GM13976 (cell line): ENCODE data around the gene TM9SF4.

Experiments used
- DNase-seq: peaks from one replicate; pipeline ENCODE4 v3.0.0; 2012; ENCODE audit warnings: low spot score
- in situ Hi-C: fragments of 300-500 bp; cut with MboI; formaldehyde crosslinking; loops from one replicate; pipeline ENCODE4 v1.12.0; 2022; ENCODE audit warnings: low sequenced_read_pairs, mixed read lengths, inconsistent platforms; ENCODE audit not compliant: unreplicated experiment
- TF ChIP-seq, protein P1 (sequence below): IDR thresholded peaks from 2 replicates; pipeline ENCODE4 v1.5.1; 2012; ENCODE audit warnings: borderline replicate concordance, mild to moderate bottlenecking; ENCODE audit not compliant: insufficient read depth; ENCODE audit errors: extremely low read depth, missing control alignments, control extremely low read depth

The TM9SF4 gene

DNA sequence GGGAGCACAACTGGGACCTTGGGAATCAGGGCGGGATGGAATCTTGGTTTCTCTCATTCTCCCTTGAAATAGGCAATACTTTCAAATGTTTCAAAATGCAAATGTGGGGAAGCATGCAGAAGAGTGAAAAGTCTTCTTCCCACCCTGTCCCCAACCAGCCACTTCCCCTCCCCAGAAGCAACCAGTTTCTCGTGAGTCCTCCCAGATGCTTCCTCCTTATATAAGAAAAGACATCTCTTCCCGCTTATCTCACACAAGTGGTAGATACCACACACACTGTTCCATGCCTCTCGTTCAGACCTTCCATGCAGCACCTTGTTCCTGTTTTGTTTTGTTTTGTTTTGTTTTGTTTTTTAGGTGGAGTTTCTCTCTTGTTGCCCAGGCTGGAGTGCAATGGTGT lies 32.3 kb upstream of the TM9SF4 start:
- in situ Hi-C loops, result no loop called here
- no peak for DNase-seq

DNA sequence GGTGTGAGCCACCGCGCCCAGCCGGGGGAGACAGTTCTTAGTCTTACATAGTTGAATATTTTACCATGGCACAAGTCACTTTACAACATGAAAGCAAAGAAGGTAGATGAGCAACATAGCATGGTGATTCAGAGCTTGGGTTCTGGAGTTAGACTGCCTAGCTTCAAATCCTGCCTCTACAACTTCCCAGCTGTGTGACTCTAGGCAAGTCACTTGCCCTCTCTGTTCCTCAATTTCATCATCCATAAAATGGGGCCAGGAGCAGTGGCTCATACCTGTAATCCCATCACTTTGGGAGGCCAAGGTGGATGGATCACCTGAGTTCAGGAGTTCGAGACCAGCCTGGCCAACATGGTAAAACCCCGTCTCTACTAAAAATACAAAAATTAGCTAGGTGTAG lies 31.2 kb upstream of the TM9SF4 start:
- DNase-seq, result no peak
- TF ChIP-seq, protein P1, sequence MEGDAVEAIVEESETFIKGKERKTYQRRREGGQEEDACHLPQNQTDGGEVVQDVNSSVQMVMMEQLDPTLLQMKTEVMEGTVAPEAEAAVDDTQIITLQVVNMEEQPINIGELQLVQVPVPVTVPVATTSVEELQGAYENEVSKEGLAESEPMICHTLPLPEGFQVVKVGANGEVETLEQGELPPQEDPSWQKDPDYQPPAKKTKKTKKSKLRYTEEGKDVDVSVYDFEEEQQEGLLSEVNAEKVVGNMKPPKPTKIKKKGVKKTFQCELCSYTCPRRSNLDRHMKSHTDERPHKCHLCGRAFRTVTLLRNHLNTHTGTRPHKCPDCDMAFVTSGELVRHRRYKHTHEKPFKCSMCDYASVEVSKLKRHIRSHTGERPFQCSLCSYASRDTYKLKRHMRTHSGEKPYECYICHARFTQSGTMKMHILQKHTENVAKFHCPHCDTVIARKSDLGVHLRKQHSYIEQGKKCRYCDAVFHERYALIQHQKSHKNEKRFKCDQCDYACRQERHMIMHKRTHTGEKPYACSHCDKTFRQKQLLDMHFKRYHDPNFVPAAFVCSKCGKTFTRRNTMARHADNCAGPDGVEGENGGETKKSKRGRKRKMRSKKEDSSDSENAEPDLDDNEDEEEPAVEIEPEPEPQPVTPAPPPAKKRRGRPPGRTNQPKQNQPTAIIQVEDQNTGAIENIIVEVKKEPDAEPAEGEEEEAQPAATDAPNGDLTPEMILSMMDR, result no peak
- in situ Hi-C loops, result no loop called here

More for the DNA sequence above, 32.3 kb upstream of the TM9SF4 start:
- TF ChIP-seq, protein P1, result no peak

DNA sequence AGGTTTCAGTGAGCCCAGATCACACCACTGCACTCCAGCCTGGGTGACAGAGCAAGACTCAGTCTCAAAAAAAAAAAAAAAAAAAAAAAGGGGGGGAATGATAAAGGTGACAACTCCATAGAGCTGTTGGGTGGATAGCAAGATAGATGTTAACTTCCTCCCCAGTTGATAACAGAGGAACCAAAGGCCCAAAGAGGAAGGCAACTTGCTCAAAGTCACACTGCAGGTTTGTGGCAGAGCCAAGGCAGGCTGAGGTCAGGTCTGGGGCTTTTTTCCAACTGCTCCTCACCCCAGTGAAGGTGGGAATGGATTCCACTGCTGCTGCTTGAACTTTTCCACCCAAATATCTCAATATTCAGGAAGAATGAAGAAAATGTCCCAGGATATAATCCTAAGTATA lies 30.7 kb upstream of the TM9SF4 start:
- TF ChIP-seq, protein P1, result no peak

DNA sequence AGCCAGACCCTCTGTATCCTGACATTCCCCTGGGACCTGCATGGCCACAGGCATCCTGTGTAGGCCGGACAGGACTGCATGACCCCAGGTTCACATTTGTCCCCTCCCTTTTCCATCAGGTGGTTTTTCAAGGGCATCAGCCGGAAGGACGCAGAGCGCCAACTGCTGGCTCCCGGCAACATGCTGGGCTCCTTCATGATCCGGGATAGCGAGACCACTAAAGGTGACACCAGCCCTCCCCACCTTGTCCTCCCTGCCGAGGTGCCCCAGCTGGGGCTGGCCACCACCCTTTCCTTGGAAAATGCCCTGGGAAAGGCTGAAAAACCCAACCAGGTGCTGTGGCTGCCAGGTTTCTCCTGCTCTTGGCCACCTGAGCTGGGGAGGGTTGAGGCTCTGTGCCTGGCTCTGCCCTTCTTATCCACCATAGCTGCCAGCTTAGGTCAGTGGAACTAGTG lies 29.8 kb upstream of the TM9SF4 start:
- no peak for DNase-seq
- in situ Hi-C loops, result no loop called here
- TF ChIP-seq, protein P1, result no peak

More for the DNA sequence above, 30.7 kb upstream of the TM9SF4 start:
- DNase-seq, result no peak
- in situ Hi-C loops, result no loop called here

DNA sequence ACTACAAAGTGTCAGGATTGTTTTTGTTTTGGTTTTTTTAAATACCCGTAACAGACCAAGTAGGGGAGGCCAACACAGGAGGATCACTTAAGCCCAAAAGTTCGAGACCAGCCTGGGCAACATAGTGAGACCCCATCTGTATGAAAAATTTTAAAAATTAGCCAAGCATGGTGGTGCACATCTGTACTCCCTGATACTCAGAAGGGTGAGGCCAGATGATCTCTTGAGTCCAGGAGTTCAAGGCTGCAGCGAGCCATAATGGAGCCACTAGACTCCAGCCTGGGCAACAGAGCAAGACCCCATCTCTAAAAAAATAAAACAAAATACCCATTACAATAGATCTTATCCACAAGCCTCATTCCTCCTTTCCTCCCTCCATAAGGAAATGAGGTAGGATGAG lies 28.7 kb upstream of the TM9SF4 start:
- DNase-seq, result no peak
- TF ChIP-seq, protein P1, result no peak
- in situ Hi-C loops, result no loop called here

DNA sequence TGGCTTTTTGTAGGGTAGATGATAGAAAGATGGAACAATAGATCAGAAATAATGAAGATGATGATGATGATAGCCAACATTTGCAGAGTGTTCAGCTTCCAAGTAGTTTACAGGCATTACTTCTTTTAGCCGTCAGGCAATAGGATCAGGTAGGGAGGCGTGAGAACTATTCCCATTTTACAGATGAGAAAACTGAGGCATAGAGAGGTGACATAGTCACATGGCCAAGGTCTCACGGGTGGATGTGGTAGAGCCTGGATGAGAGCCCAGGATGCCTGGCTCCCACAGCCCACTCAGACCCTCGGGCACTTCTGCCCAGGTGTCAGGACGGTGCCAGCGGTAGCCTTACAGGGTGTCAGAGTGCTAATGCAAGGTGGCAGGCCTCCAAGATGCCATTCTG lies 26.0 kb upstream of the TM9SF4 start:
- in situ Hi-C loops, result no loop called here
- TF ChIP-seq, protein P1, result no peak
- DNase-seq, result no peak

DNA sequence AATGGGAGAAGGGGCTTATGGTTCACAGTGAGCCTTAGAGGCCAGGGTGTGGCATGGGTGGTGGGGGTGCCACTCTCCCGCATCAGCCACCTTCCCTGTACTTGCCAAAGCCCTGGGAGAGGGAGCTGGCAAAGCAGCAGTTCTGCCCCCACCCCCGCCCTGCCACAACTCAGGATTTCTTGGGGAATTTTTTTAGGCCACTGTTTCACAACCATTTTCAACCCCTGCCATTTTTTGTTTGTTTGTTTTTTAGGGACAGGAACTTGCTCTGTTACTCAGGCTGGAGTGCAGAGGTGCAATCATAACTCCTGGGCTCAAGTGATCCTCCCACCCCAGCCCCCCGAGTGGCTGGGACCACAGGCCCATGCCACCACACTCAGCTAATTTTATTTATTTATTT lies 22.4 kb upstream of the TM9SF4 start:
- in situ Hi-C loops, result no loop called here
- TF ChIP-seq, protein P1, result no peak
- no peak for DNase-seq
